ENCODE data around the gene NOL4L.
A peak's percentile ranks its signal among the peaks of the same experiment; 100 is the strongest.

NOL4L gene

GRCh38 chr20:32452776-32453466 is 132.2 kb downstream of the NOL4L start:
- no peak for DNase-seq

- DNase-seq = no peak
These were observed 133.3 kb downstream of the NOL4L start for GRCh38 chr20:32451682-32452461.

- DNase-seq = no peak
These were observed 133.8 kb downstream of the NOL4L start for GRCh38 chr20:32451340-32451681.

- DNase-seq = no peak
These were observed 134.6 kb downstream of the NOL4L start for GRCh38 chr20:32450484-32451061.

- DNase-seq = no peak
These were observed 135.2 kb downstream of the NOL4L start for GRCh38 chr20:32449890-32450401.

- DNase-seq = no peak
These were observed 135.9 kb downstream of the NOL4L start for GRCh38 chr20:32449057-32449889.

- DNase-seq = no peak
These were observed 136.7 kb downstream of the NOL4L start for GRCh38 chr20:32448306-32449056.

- no peak for DNase-seq
These were observed 137.8 kb downstream of the NOL4L start for GRCh38 chr20:32447136-32448027.

GRCh38 chr20:32446301-32447100 is 138.6 kb downstream of the NOL4L start:
- DNase-seq = no peak

- DNase-seq = peak; percentile 9
These were observed 139.4 kb downstream of the NOL4L start for GRCh38 chr20:32445539-32446273.

- DNase-seq = no peak
These were observed 140.5 kb downstream of the NOL4L start for GRCh38 chr20:32444474-32445220.

- DNase-seq = no peak
These were observed 141.7 kb downstream of the NOL4L start for GRCh38 chr20:32443386-32443974.

- DNase-seq = no peak
These were observed 142.3 kb downstream of the NOL4L start for GRCh38 chr20:32442630-32443373.

- DNase-seq = no peak
These were observed 143.5 kb downstream of the NOL4L start for GRCh38 chr20:32441638-32442037.

- no peak for DNase-seq
These were observed 144.4 kb downstream of the NOL4L start for GRCh38 chr20:32440758-32441078.

GRCh38 chr20:32440069-32440757 is 144.9 kb downstream of the NOL4L start:
- no peak for DNase-seq

All from CD4-positive, alpha-beta T cell treated with Interleukin-17A for 1 hour (primary cell).